Measurements from ENCODE around the gene SH3BGR.
"Not testable (repeated sequence)": the region's sequence is repeated elsewhere in the genome, so short reads cannot be mapped to it uniquely, and the experiment has no call there.

Gene SH3BGR

GRCh38 chr21:39518055-39518846 lies 66.5 kb downstream of the SH3BGR start:
- no peak for DNase-seq

- DNase-seq = no peak
Measured at GRCh38 chr21:39518847-39519210, 67.1 kb downstream of the SH3BGR start.

DNA sequence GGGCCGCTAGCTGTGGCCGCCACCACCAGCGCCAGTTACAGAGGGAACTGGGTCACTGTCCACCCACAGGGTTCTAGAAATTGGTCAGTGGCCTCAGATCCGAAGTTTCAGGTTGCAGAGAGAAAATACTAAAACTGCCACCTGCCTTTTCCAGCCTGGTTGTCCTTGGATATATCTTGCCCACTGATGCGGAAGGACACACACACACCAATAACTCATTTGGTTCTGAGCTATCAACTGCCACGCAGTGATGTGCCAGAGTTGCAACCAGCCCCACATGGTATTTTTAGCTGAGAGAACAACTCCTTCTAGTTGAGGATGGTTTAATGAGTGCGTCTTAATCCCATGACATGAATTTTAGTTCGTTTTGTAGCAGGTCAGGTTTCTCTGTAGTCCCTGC lies 68.1 kb downstream of the SH3BGR start:
- no peak for DNase-seq

- DNase-seq = no peak
Measured at GRCh38 chr21:39523399-39523798, 71.6 kb downstream of the SH3BGR start.

GRCh38 chr21:39523915-39524314 lies 72.1 kb downstream of the SH3BGR start:
- DNase-seq = no peak

- DNase-seq = no peak
Measured at GRCh38 chr21:39525129-39525528, 73.4 kb downstream of the SH3BGR start.

- no peak for DNase-seq
Measured at GRCh38 chr21:39525601-39526000, 73.8 kb downstream of the SH3BGR start.

DNA sequence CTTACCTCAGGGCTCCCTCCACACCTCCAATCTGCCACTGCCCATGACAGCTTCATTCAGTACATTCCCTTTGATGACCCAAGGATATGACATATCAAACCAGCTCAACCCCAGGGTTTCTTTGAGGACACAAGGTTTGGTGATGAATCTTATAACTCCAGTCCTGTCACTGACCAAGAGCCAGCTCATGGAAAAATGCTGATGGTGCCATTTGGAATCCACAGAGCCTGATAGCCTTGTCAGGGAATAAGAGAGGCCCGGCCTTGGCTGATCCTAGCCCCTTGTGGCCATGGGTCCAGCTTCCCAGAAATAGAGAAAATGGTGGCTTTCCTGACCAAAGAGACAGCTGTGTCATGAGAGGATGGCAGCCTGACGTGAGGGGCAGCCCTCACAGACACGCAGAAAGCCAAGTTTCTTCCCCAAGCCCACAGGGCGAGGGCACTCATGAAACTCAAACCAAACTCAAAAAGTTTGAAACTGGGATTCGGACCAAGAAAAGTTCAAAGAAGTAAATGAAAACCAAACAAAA lies 75.4 kb downstream of the SH3BGR start:
- DNase-seq = no peak

DNA sequence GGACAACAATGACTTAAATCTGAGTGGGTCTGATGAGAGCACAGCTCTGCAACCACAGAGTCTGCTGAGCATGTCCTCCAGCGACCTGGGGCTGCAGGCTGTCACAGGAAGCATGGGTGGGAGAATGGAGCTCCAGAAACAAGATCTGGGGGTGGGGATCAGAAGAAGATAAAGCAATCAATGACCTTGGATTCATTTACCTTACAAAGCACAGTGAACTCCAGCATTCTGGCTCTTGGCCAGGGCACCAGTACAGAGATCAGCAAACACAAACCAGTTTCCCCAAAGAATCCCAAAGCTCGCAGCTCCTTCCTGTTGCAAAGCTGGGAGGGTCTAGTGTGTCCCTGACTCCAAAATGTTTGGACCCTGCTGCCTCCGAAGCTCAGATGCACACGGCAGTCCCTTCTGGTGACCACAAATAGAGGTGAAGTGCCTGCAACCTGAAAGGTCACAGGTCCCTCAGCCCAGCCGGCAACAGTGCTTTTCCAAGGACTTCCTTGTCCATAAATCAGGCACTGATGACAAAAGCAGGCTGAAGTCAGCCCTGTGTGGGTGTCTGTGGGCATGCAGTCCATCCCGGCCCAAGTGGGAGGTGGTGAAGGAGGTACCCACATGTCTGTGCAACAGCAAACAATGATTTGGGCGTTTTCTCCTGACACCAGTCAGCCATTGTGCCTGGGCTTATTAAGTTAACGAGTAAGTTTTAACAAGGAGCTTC lies 76.1 kb downstream of the SH3BGR start:
- no peak for DNase-seq

- DNase-seq = no peak
Measured at GRCh38 chr21:39529026-39529425, 77.3 kb downstream of the SH3BGR start.

DNA sequence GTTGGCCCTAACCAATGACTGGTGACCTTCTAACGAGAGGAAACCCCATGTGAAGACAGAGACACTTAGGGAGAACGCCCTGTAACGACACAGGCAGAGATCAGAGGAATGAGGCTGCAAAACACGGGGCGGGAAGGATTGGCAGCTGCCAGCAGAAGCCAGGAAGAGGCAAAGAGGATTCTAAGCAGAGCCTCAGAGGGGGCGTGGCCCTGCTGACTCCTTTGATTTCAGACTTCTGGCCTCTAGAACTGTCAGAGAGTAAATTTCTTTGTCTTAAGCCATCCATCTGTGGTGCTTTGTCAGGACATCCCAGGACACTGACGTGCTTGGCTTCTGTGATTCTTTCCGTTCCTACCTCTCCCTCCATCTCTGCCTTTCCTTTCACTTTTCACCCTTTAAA lies 79.3 kb downstream of the SH3BGR start:
- no peak for DNase-seq

GRCh38 chr21:39531840-39532239 lies 80.1 kb downstream of the SH3BGR start:
- DNase-seq = no peak

DNA sequence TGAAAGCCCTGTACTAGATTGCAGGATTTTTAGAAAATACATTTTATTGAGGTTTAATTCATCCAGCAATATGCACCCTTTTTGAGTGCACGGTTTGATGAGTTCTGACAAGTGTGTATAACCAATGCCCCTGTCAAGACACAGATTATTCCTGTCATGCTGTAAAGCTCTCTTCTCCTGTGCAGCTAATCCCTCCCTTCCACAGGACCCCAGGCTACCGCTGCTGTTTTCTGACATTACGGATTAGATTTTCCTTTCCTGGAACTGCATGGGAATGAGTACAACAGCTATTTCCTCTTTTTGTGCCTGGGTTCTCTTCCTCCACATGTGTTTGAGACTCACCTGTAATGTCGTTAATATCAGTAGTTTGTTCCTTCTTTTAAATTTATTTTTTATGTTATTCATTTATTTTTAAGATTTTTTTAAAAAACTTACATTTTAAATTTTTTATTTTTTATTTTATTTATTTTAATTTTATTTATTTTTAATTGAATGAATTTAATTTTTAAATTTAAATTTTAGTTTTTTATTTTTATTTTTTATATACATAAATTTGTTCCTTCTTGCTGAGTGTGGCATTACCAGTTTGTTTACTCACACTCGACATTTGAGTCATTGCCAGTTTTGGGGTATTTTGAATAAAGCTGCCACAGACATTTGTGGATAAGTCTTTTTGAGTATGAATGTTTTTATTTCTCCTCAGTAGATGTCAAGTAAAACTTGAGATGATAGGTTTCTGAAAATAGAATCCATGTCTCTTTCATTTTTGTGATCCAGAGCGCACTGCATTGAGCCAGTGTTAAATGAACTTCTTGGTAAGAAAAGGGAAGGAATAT lies 82.0 kb downstream of the SH3BGR start:
- DNase-seq = no peak

DNA sequence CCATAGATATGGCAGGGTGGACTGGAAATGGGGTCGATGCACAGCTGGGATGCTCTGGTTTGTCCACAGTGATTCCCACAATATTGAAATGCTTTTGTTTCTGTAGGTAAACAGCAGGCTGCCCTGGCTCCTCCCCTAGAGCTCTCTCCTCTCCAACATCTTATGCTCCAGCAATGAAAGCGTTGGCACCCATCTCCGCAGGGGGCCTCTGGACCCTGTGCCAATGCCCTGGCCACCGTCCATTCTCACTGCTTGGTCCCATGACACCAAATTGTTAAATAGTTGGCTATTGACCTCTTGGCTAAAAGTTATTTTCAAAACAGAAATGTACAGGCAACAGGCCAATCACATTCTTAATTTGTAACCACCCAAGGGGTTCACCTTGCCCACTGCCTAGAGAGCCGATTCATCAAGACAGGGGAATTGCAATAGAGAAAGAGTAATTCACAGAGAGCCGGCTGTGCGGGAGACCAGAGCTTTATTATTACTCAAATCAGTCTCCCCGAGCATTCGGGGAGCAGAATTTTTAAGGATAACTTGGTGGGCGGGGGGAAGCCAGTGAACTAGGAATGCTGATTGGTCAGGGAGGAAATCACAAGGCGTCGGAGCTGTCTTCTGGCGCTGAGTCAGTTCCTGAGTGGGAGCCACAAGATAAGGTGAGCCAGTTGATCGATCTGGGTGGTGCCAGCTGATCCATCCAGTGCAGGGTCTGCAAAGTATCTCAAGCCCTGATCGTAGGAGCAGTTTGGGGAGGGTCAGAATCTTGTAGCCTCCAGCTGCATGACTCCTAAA lies 84.1 kb downstream of the SH3BGR start:
- no peak for DNase-seq

- DNase-seq = no peak
Measured at GRCh38 chr21:39536835-39537234, 85.1 kb downstream of the SH3BGR start.

DNA sequence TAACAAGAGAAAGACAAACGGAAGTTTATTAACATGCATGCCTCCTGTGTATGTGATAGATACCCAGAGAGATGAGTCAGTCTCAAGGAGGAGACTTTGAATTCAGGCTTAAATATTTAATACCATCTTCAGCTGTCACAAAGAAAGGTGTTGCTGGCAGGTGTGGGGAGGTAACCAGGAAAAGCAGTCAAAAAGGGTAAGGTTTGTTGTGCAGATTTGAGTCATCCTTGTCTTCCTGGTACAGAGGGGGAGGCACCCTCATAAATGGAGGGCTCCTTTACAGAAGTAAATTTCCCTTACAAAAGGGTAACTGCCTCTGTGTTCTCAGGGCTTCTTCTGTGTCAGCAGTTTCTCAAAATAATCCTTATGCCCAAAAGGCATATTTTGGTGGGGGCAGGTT lies 85.8 kb downstream of the SH3BGR start:
- DNase-seq = no peak

- DNase-seq = no peak
Measured at GRCh38 chr21:39538453-39539042, 86.8 kb downstream of the SH3BGR start.

- not testable (repeated sequence) for DNase-seq
Measured at GRCh38 chr21:39540367-39540766, 88.6 kb downstream of the SH3BGR start.

DNA sequence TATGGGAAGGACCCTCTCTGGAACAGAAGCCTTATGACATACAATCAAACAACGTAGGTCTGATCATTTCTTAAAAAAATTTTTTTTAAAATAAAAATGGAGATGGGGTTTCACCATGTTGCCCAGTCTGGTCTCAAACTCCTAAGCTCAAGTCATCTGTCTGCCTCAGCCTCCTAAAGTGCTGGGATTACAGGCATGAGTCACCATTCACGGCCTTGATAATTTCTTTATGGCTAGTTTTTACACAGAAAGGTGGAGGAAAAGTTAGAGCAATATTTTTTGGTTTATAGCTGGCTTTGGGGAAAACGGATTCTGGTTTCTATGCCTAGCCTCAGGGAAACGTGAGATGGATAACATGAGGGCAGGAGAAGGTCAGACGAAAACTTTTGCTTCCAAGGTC lies 91.0 kb downstream of the SH3BGR start:
- DNase-seq = no peak

DNA sequence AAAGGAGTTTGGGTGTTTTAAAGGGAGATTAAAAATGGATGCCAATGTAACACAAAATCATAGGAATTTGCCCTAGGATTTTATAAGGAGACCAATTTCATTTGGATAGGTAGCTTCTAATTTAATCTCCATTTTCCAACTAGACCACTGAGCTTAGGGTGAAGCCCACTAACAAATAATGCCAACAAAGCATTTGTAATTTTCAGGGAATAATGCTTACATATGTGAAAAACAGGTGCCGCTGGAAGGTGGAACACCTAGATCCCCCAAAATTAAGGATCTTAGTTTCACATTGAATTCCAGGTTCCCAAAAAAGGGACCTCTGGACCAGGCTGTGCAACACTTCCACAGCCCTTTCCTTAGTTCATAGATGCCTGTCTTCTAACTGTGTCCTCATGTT lies 94.8 kb downstream of the SH3BGR start:
- no peak for DNase-seq

DNA sequence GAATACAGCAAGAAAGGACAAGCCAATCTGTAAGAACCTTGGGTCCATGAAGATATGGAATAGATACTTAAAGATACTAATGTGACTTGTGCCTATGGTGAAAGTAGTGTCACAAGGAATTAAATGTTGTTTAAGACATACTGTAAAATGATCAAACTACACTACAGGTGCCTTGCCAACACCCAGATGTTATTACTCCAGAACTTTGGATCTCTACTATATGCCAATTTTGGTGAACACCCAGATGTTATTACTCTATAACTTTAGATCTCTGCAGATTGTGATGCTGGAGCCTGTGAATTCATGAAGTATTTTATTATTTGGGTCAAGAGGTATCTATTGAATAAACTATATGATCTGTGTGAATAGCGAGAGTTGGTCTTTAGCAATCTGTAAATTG lies 101.1 kb downstream of the SH3BGR start:
- no peak for DNase-seq

DNA sequence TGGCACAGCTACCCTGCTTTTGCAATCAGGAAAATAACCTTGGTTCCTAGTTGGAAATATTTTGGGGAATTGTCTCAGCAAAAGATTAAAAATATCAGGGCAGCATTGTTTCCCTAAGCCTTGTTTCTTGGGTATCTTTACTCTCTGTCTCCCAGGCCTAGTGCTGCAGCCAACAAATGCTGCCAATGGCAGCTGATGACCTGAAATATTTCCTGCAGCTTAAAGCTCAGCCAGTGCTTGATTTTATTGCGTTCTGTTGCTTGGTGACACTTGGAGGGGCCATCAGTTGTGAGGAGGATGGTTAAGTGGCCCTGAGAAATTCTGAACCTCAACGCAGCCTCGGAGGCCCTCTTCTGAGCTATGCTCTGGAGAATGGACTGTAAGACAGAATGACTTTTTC lies 101.6 kb downstream of the SH3BGR start:
- DNase-seq = no peak
